Liver (tissue), 9 donors: ENCODE measurements around the gene CCL21. TPM values are rescaled to one million over a fixed set of nuclear protein-coding genes. Genes with fewer than 3 reads are reported as not detected.

Experiments
- DNase-seq: peaks from one replicate; pipeline ENCODE4 v3.0.0-alpha.2; 2017; ENCODE audit warnings: low spot score
- H3K27ac ChIP-seq, 2 donors: one replicate each; pipeline ENCODE4 v1.7.0; 2013; ENCODE audit warnings: inconsistent platforms in 2 of 2, low read length in 2 of 2, control low read depth in 1 of 2, low read depth in 1 of 2, mild to moderate bottlenecking in 1 of 2
- H3K27me3 ChIP-seq, 4 donors: one replicate each; pipeline versions ENCODE4 v1.6.1 to v1.7.0; 2013; ENCODE audit warnings: low read length in 3 of 4, inconsistent platforms in 1 of 4, mild to moderate bottlenecking in 1 of 4, moderate library complexity in 1 of 4; ENCODE audit not compliant: control insufficient read depth in 4 of 4, insufficient read depth in 4 of 4
- H3K36me3 ChIP-seq, 4 donors: one replicate each; pipeline versions ENCODE4 v1.6.1 to v1.7.0; 2013; ENCODE audit warnings: low read length in 3 of 4, mild to moderate bottlenecking in 3 of 4, low read depth in 1 of 4, moderate library complexity in 1 of 4; ENCODE audit not compliant: control insufficient read depth in 4 of 4, insufficient read depth in 3 of 4
- H3K4me1 ChIP-seq, 4 donors: one replicate each; pipeline versions ENCODE4 v1.6.1 to v1.7.0; 2013; ENCODE audit warnings: low read length in 3 of 4, mild to moderate bottlenecking in 3 of 4, moderate library complexity in 1 of 4; ENCODE audit not compliant: control insufficient read depth in 4 of 4, insufficient read depth in 4 of 4
- H3K4me3 ChIP-seq, 3 donors: one replicate each; pipeline versions ENCODE4 v1.6.1 to v1.7.0; 2013; ENCODE audit warnings: low read length in 3 of 3, control low read depth in 1 of 3, low read depth in 1 of 3, mild to moderate bottlenecking in 1 of 3
- H3K9ac ChIP-seq, 2 donors: one replicate each; pipeline ENCODE4 v1.7.0; 2013; ENCODE audit warnings: low read length in 2 of 2, mild to moderate bottlenecking in 2 of 2, moderate library complexity in 2 of 2, control low read depth in 1 of 2, low read depth in 1 of 2
- H3K9me3 ChIP-seq, 4 donors: one replicate each; pipeline versions ENCODE4 v1.6.1 to v1.7.0; 2013; ENCODE audit warnings: low read length in 3 of 4; ENCODE audit not compliant: control insufficient read depth in 4 of 4
- EGR1 ChIP-seq, 2 donors: IDR thresholded peaks; 2 replicates each; pipeline ENCODE4 v1.6.1; 2016 to 2018; ENCODE audit warnings: antibody characterized with exemption in 2 of 2, low read depth in 2 of 2
- FOXA1 ChIP-seq: IDR thresholded peaks from 2 replicates; pipeline ENCODE4 v1.6.1; 2016; ENCODE audit warnings: antibody characterized with exemption
- FOXA2 ChIP-seq: IDR thresholded peaks from 2 replicates; pipeline ENCODE4 v1.6.1; 2016; ENCODE audit warnings: antibody characterized with exemption
- HNF4A ChIP-seq, 2 donors: conservative IDR thresholded peaks; 2 replicates each; pipeline ENCODE4 v1.6.1; 2016; ENCODE audit warnings: antibody characterized with exemption in 2 of 2, mild to moderate bottlenecking in 2 of 2
- HNF4G ChIP-seq: IDR thresholded peaks from 2 replicates; pipeline ENCODE4 v1.6.1; 2016; ENCODE audit warnings: antibody characterized with exemption
- JUND ChIP-seq, 2 donors: IDR thresholded peaks; 2 replicates each; pipeline ENCODE4 v1.6.1; 2016; ENCODE audit warnings: antibody characterized with exemption in 2 of 2
- NR2F2 ChIP-seq: IDR thresholded peaks from 2 replicates; pipeline ENCODE4 v1.6.1; 2016; ENCODE audit warnings: antibody characterized with exemption
- RAD21 ChIP-seq, 2 donors: IDR thresholded peaks; 2 replicates each; pipeline ENCODE4 v1.6.1; 2016; ENCODE audit warnings: antibody characterized with exemption in 2 of 2, mild to moderate bottlenecking in 2 of 2
- RXRA ChIP-seq, 2 donors: IDR thresholded peaks; 2 replicates each; pipeline ENCODE4 v1.6.1; 2017 to 2018; ENCODE audit warnings: antibody characterized with exemption in 2 of 2, mild to moderate bottlenecking in 1 of 2
- YY1 ChIP-seq: IDR thresholded peaks from 2 replicates; pipeline ENCODE4 v1.6.1; 2016; ENCODE audit warnings: antibody characterized with exemption, mild to moderate bottlenecking
- WGBS: extraction: QIAGEN DNeasy Blood & Tissue Kit; methylation state at CpG from one replicate; pipeline ENCODE4 v1.1.7; 2013; 5-methylcytosine and 5-hydroxymethylcytosine counted together
- polyA plus RNA-seq, 2 donors: library from polyadenylated mRNA; stranded (reverse) in 1 of 2; unstranded in 1 of 2; fragments of 200-250 nt in 1 of 2; fragments of >200 nt in 1 of 2; fragmentation: Nextera tagmentation in 1 of 2; extraction: Ambion mirVana in 1 of 2; gene quantifications; one replicate each; pipeline versions ENCODE4 v1.2.1 to v1.2.3, GENCODE V29; 2013 to 2015
- total RNA-seq, 2 donors: library from RNA; depleted of rRNA; stranded (reverse); fragments of >200 nt; gene quantifications; one replicate each; pipeline ENCODE4 v1.2.3, GENCODE V29; 2014
- TF ChIP-seq, protein P1 (sequence below): fragments of 150-350 bp; IDR thresholded peaks from 2 replicates; pipeline ENCODE4 v1.5.1; 2017; ENCODE audit warnings: improper control_type of control experiment, low read depth, low read length; ENCODE audit not compliant: missing input control
- TF ChIP-seq, protein P2 (sequence below): IDR thresholded peaks from 2 replicates; pipeline ENCODE4 v1.6.1; 2016; ENCODE audit warnings: antibody characterized with exemption
- TF ChIP-seq, protein P3 (sequence below): IDR thresholded peaks from 2 replicates; pipeline ENCODE4 v1.6.1; 2016; ENCODE audit warnings: antibody characterized with exemption
- donor health status: healthy.
- donor health status: healthy.
- donor health status: healthy.
- donor health status: healthy.
- donor health status: healthy.

CCL21 gene
- total and polyA plus RNA-seq, 4 donors, result 2.2 to 31.0 (median 10.6) TPM

DNA sequence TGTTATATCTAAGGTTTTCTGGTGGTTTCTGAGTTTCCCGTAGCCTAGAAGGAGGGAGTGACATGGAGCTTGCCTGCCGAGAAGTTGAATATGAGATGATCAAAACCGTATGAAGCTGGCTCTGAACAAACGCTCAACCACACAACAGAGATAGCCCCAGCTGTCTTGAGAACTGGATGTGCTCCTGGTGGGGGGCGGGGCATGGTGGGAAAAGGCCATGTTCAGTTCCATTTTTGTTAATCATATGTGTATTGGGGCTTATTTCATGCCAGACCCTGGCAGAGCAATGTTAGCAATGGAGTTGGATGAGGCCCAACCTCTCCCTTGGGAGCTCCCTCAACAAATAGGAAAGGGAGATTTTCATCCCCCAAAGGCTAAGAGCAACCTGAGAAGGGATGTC lies 23.7 kb downstream of the CCL21 start:
- Histone ChIP-seq H3K27me3 (no peaks in the 10 kb centered on the region), H3K36me3 (no peaks in the 10 kb centered on the region), H3K9ac (no peak overlapping the region), H3K4me1 (peaks cover 18 to 59% (median 49%) of the 10 kb centered on the region in 4 donors), H3K27ac (no peak overlapping the region), H3K4me3 (no peak overlapping the region), H3K9me3 (no peaks in the 10 kb centered on the region)
- no peak for TF ChIP-seq NR2F2
- no peak for TF ChIP-seq FOXA2
- no peak for TF ChIP-seq HNF4G
- TF ChIP-seq YY1, result no peak
- WGBS, result 86% methylated on average over 5 of the region's 5 CpGs
- no peak for DNase-seq

DNA sequence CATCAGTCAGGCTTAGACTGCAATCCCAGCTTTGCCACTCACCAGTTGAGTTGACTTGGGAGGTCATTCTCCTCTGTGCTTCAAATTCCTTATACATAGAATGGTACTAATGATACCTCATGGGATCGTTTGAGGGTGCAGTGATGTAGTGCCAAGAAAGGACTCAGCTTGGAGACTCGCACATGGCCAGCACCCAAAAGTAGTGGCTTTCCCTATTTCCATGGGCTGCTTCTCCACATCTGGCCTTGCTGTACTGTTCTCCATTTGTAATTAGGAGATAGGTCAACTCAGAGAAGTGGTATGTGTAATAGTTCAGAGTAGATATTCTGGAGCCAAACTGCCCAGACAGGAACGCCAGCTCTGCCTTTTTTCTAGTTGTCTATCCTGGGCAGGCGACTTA lies 24.3 kb downstream of the CCL21 start:
- DNase-seq, result no peak
- H3K27me3 ChIP-seq, result no peaks in the 10 kb centered on the region
- TF ChIP-seq HNF4A (conservative IDR thresholded peaks at IDR 0.05) (peak in 1 of 2 donors; percentile 13), RXRA (IDR thresholded peaks at IDR 0.05) (peak in 1 of 2 donors; percentile 7), HNF4G (no peak), RAD21 (IDR thresholded peaks at IDR 0.05) (no peak), EGR1 (IDR thresholded peaks at IDR 0.05; ENCODE audit: low read depth in 2 of 2) (no peak)
- TF ChIP-seq, protein P1, sequence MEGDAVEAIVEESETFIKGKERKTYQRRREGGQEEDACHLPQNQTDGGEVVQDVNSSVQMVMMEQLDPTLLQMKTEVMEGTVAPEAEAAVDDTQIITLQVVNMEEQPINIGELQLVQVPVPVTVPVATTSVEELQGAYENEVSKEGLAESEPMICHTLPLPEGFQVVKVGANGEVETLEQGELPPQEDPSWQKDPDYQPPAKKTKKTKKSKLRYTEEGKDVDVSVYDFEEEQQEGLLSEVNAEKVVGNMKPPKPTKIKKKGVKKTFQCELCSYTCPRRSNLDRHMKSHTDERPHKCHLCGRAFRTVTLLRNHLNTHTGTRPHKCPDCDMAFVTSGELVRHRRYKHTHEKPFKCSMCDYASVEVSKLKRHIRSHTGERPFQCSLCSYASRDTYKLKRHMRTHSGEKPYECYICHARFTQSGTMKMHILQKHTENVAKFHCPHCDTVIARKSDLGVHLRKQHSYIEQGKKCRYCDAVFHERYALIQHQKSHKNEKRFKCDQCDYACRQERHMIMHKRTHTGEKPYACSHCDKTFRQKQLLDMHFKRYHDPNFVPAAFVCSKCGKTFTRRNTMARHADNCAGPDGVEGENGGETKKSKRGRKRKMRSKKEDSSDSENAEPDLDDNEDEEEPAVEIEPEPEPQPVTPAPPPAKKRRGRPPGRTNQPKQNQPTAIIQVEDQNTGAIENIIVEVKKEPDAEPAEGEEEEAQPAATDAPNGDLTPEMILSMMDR, result no peak

DNA sequence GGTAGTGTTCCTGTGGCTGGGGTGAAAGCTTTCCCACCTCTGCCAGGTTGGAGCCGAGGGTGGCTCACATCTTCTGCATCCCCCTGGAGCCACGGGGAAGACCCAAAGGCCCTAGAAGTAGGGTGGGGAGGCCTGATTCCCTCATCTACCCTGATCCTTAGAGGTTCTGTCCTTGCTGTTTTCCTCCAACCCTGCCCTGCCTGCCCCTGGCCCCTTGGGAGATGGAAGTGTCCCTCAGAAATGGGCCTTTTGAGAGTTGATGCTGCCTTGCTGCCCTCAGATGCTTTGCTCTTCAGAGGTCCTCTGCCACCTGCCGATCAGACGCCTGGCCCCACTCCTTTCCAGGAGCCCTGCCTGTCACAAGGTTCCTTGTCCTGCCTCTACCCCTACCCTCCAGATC lies 25.1 kb downstream of the CCL21 start:
- H3K4me1 ChIP-seq, result peaks cover 17 to 46% (median 40%) of the 10 kb centered on the region in 4 donors
- H3K36me3 ChIP-seq, result no peaks in the 10 kb centered on the region
- H3K9me3 ChIP-seq, result no peaks in the 10 kb centered on the region
- no peak overlapping the region for H3K27ac ChIP-seq
- no peak overlapping the region for H3K4me3 ChIP-seq
- no peak overlapping the region for H3K9ac ChIP-seq
- TF ChIP-seq, protein P2, sequence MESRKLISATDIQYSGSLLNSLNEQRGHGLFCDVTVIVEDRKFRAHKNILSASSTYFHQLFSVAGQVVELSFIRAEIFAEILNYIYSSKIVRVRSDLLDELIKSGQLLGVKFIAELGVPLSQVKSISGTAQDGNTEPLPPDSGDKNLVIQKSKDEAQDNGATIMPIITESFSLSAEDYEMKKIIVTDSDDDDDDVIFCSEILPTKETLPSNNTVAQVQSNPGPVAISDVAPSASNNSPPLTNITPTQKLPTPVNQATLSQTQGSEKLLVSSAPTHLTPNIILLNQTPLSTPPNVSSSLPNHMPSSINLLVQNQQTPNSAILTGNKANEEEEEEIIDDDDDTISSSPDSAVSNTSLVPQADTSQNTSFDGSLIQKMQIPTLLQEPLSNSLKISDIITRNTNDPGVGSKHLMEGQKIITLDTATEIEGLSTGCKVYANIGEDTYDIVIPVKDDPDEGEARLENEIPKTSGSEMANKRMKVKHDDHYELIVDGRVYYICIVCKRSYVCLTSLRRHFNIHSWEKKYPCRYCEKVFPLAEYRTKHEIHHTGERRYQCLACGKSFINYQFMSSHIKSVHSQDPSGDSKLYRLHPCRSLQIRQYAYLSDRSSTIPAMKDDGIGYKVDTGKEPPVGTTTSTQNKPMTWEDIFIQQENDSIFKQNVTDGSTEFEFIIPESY, result no peak
- TF ChIP-seq HNF4G, result no peak
- TF ChIP-seq YY1, result no peak
- TF ChIP-seq EGR1 (IDR thresholded peaks at IDR 0.05; ENCODE audit: low read depth in 2 of 2), result no peak
- no peak for TF ChIP-seq JUND (IDR thresholded peaks at IDR 0.05)
- TF ChIP-seq FOXA1, result no peak
- TF ChIP-seq, protein P3, sequence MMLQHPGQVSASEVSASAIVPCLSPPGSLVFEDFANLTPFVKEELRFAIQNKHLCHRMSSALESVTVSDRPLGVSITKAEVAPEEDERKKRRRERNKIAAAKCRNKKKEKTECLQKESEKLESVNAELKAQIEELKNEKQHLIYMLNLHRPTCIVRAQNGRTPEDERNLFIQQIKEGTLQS, result no peak
- 98% methylated on average over 4 of the region's 4 CpGs for WGBS
- no peaks in the 10 kb centered on the region for H3K27me3 ChIP-seq
- no peak for DNase-seq

More for the DNA sequence above, 24.3 kb downstream of the CCL21 start:
- Histone ChIP-seq H3K4me3 (no peak overlapping the region), H3K27ac (no peak overlapping the region), H3K9me3 (no peaks in the 10 kb centered on the region), H3K9ac (no peak overlapping the region), H3K36me3 (no peaks in the 10 kb centered on the region), H3K4me1 (peaks cover 18 to 53% (median 47%) of the 10 kb centered on the region in 4 donors)
- WGBS, result 79% methylated on average over 4 of the region's 4 CpGs
